ENCODE data around the gene IFNGR2.
"Not testable (repeated sequence)": the region's sequence is repeated elsewhere in the genome, so short reads cannot be mapped to it uniquely, and the experiment has no call there.

Gene IFNGR2

DNA sequence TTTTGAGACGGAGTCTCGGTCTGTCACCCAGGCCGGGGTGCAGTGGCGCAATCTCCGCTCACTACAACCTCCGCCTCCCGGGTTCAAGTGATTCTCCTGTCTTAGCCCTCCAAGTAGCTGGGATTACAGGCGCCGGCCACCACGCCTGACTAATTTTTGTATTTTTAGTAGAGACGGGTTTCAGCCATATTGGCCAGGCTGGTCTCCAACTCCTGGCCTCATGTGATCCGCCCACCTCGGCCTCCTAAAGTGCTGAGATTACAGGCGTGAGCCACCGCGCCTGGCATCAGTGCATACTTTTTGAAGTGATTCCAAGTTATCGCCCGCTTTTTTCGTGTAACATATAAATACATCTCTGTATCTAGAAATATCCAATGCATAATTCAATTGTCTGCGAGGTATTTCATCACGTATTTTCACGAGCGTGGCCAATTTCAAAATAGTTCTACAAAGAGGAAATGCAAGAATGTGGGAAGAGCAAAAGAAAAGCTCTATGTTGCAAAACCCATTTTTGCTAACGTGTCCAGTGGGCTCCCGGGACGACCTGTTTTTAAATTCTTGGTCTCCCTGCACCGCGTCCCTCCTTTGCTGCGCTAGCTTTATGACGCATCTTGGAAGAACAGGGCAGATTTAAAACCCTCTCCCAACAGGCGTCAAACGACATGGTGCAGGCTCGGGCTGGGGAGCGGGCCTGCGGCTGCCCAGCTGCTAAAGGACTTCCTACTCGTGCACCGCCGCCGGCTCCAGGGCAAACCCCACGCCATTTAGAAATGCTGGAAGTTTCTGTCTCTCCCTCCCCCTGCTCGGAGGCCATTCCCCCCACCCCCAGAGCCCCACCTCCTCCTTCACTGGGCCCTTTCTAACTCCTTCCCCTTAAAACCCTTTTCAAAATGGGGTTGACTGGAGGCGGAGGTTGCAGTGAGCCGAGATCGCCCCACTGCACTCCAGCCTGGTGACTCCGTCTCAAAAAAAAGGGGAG, 923 bp upstream of the IFNGR2 start:
- DNase-seq: peak in 1 of 2 experiments; percentile 53

- peak; percentile 21 to 68 for DNase-seq
Measured at GRCh38 chr21:33403786-33404585, 773 bp downstream of the IFNGR2 start.

DNA sequence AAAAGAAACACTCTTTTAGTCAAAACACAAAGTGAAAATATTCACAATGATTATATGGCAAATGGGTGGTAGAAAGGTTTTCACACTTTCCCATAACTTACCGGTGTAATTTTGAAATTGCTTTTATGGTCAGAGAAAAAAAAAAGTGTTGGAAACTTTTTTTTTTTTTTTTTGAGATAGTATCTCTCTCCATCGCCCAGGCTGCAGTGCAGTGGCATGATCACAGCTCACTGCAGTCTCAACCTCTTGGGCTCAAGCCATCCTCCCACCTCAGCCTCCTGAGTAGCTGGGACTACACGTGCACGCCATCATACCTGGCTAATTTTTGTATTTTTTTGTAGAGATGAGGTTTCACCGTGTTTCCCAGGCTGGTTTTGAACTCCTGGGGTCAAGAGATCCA, 3.3 kb downstream of the IFNGR2 start:
- DNase-seq: no peak

GRCh38 chr21:33411949-33412430, 8.8 kb downstream of the IFNGR2 start:
- no peak for DNase-seq

GRCh38 chr21:33412439-33412831, 9.2 kb downstream of the IFNGR2 start:
- not testable (repeated sequence) for DNase-seq

GRCh38 chr21:33412832-33413519, 9.8 kb downstream of the IFNGR2 start:
- DNase-seq: peak; percentile 49 to 78

GRCh38 chr21:33414068-33414467, 10.9 kb downstream of the IFNGR2 start:
- no peak for DNase-seq

DNA sequence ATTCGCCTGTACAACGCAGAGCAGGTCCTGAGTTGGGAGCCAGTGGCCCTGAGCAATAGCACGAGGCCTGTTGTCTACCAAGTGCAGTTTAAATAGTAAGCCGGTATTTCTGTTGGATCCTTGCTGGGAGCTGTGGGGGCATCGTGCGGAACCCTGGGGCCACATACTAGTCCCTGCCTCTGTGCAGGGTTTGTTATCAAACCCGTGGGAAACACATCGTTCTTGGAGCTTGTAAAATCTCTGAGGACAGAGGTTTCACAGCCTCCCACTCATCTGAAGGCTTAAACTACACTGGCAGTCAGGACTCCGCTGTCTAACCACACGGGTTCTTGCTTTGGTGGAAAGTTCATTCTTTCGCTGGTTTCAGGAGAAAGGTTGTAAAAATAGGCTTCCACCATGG, 11.7 kb downstream of the IFNGR2 start:
- DNase-seq: peak in 1 of 2 experiments; percentile 50

DNA sequence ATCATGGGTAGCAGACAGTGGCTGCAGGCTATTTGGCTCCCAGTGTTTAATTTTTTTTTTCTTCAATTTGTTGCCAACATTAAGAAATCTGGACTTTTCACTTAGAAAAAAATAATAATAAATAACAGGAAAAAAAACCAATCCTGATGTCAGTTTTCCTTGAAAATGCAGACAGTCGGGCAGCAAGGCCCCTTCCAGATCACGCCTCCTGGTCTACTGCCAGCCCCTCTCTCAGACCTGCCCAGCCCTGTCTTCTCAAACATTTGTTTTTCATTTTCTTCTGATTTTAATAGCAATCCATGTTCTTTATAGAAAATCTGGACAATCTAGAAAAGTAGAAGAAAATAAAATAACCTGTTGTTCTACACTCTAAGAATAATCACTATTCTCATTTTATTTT, 15.5 kb downstream of the IFNGR2 start:
- DNase-seq: no peak

DNA sequence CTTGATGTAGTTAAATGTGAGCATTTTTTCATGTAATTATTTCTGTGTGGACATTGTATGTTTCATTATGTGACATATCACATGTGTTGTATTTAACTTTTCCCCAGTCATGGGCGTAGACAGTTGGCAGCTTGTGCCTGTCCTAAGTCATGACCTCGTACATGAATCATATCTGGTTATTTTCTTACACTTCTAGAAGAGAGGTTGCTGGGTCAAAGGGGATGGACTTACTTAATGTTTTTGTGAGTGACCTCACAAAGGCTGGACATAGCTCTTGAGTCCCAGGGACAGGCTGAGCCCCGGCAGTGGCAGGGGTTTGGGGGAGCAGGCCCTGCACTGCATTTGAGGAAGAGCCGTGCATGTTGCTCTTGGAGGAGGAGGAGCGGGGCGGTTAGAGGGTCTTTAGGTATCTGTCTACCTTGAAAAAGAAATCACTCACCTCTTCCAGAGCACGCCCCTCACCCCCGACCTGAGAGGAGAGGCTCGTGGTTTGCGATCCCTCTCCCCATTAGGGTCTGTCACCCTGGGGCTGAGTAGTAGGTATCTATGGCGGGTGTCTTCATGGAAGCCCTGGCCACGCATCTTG, 16.4 kb downstream of the IFNGR2 start:
- DNase-seq: no peak

- no peak for DNase-seq
Measured at GRCh38 chr21:33421713-33422393, 18.6 kb downstream of the IFNGR2 start.

DNA sequence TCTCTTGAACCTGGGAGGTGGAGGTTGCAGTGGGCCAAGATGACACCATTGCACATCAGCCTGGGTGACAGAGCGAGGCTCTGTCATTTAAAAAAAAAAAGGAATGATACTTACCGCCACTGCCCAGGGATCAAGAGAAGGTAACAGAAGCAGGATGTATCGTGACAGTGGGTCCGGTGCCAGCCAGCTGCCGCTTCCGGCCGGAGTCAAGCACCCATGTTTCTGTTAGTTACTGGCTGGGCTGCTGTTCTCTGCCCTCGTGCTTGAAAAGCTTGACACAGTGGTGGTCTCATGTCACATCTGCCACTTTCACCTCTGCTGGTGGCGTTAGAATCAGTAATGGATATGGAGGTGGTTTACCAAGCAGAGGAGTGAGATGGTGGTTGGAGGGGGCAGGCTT, 21.0 kb downstream of the IFNGR2 start:
- DNase-seq: no peak

GRCh38 chr21:33425825-33426224, 22.6 kb downstream of the IFNGR2 start:
- no peak for DNase-seq

DNA sequence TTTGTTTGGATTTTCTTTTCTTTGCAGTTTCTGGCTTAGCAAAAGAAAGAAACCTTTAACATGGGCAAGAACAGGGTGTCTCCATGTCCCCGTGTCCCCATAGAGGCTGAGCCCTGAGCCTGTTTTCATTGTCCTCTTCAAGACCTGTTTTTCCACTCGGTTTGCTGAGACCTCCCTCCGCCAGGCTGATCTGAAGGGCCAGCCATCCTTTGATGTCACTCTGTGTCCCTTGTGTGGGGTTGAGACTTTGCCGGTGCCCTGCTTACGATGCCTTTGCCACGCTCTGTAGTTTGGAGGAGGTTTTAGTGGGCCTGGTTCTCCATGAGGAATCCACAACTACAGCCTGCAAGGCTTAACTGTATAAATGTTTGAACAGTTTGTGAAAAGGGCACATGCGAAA, 23.8 kb downstream of the IFNGR2 start:
- no peak for DNase-seq

DNA sequence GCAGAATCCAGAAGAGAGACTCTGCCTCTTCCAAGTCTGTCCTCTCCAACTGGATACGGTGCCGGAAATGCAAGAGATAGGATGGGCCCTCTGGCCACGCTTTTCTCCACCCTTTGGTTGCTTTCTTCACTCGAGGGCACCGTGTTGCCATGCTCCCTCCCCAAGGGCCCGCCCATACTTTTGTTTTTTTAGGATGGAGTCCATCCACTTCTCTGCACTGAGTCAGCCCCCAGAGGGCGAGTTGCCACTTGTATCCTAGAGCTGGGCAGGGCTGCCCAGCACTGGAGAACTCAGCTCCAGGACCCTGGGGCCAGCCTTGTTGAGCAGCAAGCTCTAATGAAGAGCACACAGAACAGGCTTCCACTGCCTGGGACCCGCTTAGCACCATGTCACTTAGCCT, 25.5 kb downstream of the IFNGR2 start:
- DNase-seq: no peak

DNA sequence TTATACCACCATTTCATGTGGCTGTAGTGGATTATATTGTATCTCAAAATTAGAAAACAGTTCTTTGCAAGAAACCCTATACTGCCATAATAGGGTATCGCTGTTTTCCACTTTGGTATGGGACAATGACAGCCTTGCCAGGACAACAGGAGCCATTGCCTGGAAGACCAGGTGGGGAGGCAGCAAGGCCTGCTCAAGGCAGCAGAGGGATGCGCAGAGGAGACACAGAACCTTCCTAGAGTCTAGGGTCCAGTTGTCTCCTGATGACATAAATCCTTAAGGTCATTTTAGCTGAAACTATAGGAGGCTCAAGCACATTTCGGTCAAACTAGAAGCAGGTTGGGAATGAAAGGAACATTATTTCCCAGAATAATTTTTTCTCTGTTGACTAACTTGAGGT, 27.6 kb downstream of the IFNGR2 start:
- no peak for DNase-seq

GRCh38 chr21:33432496-33432895, 29.3 kb downstream of the IFNGR2 start:
- no peak for DNase-seq

DNA sequence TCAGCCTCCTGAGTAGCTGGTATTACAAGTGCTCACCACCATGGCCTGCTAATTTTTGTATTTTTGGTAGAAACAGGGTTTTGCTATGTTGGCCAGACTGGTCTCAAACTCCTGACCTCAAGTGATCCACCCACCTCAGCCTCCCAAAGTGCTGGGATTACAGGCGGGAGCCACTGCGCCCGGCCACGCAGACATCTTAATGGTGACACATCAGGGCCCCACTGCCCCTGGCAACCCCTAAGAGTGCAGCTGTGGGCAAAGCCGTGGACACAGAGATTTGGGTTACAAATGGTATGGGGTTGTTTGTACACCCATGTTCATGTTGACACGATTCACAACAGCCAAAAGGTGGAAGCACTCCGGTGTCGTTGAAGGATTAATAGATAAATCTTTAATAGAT, 29.8 kb downstream of the IFNGR2 start:
- no peak for DNase-seq

DNA sequence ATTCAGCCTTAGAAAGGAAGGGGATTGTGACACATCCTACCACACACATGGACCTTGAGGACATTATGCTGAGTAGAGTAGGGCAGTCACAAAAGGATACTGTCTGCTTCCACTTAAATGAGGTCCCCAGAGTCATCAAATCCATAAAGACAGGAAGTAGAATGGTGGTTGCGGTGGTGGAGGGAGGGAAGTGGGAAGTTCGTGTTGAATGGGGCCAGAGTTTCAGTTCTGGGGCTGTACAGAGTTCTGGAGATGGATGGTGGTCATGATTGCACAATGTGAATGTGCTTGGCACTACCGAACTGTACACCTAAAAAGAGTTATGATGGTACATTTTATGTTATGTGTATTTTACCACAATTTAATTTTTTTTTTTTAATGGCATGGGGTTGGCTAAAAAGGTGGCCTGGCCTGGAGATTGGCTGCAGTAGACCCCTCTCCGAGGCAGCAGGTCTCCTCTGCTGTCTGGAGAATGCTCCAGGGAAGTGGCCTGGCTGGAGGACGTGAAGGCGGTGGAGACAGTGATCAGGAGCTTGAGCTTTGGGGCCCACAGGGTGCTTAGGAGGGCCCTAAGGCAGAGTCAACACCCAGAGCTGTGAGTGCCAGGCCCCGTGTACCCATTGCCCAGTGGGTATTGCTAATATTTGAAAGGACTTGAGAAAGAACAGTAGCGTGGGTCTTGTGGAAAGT, 30.4 kb downstream of the IFNGR2 start:
- DNase-seq: no peak

GRCh38 chr21:33434770-33435360, 31.7 kb downstream of the IFNGR2 start:
- no peak for DNase-seq

- no peak for DNase-seq
Measured at GRCh38 chr21:33437140-33437539, 33.9 kb downstream of the IFNGR2 start.

Measured in NCI-H526 (cell line).